ENCODE measurements around the gene VWA5B1.

- TF ChIP-seq CTCF (IDR thresholded peaks at IDR 0.05) (no peak), POLR2A (IDR thresholded peaks at IDR 0.05) (no peak)
Measured at GRCh38 chr1:20320704-20321103, 30.0 kb downstream of the VWA5B1 start.
